Osteoblast (primary cell): ENCODE results near the gene BANP. TPM values are rescaled to one million over a fixed set of nuclear protein-coding genes. Genes with fewer than 3 reads are reported as not detected.
"Not testable (repeated sequence)": the region's sequence is repeated elsewhere in the genome, so short reads cannot be mapped to it uniquely, and the experiment has no call there.

Experiments used
- DNase-seq: peaks from one replicate; pipeline ENCODE4 v3.0.0; 2011; ENCODE audit warnings: low spot score, mixed read lengths; ENCODE audit not compliant: insufficient read length; ENCODE audit errors: missing footprints
- H2AFZ ChIP-seq: 2 replicates; pipeline ENCODE4 v1.6.0; 2011; ENCODE audit warnings: mild to moderate bottlenecking, low read length
- H3K27ac ChIP-seq: 2 replicates; pipeline ENCODE4 v1.5.1; 2011; ENCODE audit warnings: mild to moderate bottlenecking, low read depth, low read length, moderate library complexity
- H3K27me3 ChIP-seq: 2 replicates; pipeline ENCODE4 v1.6.0; 2012; ENCODE audit warnings: mild to moderate bottlenecking, control low read depth, inconsistent platforms, low read length, moderate library complexity; ENCODE audit not compliant: insufficient read depth
- H3K36me3 ChIP-seq: 2 replicates; pipeline ENCODE4 v1.5.1; 2011; ENCODE audit warnings: mild to moderate bottlenecking, low read length, control low read depth, moderate library complexity; ENCODE audit not compliant: insufficient read depth
- H3K4me1 ChIP-seq: 2 replicates; pipeline ENCODE4 v1.5.1; 2011; ENCODE audit warnings: mild to moderate bottlenecking, low read length, control low read depth, moderate library complexity; ENCODE audit not compliant: insufficient read depth
- H3K4me2 ChIP-seq: 2 replicates; pipeline ENCODE4 v1.6.0; 2011; ENCODE audit warnings: mild to moderate bottlenecking, low read length; ENCODE audit not compliant: insufficient read depth
- H3K4me3 ChIP-seq: fragments of 200-600 bp; sonication (generic); 3 replicates; pipeline ENCODE4 v1.5.1; 2012; ENCODE audit warnings: mild to moderate bottlenecking, low read length, inconsistent platforms; ENCODE audit not compliant: insufficient read depth
- H3K79me2 ChIP-seq: 2 replicates; pipeline ENCODE4 v1.6.0; 2012; ENCODE audit warnings: mild to moderate bottlenecking, low read length, control low read depth, inconsistent platforms; ENCODE audit not compliant: insufficient read depth
- H3K9me3 ChIP-seq: 2 replicates; pipeline ENCODE4 v1.5.1; 2011; ENCODE audit warnings: low read depth, low read length, control low read depth
- H4K20me1 ChIP-seq: 2 replicates; pipeline ENCODE4 v1.6.0; 2012; ENCODE audit warnings: mild to moderate bottlenecking, low read length, control low read depth; ENCODE audit not compliant: insufficient read depth
- CTCF ChIP-seq: IDR thresholded peaks from 2 replicates; pipeline ENCODE4 v1.5.1; 2011; ENCODE audit warnings: mild to moderate bottlenecking, low read depth, low read length, moderate library complexity; ENCODE audit errors: extremely low read depth
- small RNA-seq: library from RNA; depleted of rRNA; stranded (forward); fragments of <200 nt; gene quantifications from one replicate; pipeline ENCODE3, GENCODE V24; 2012
- total RNA-seq: library from RNA; depleted of rRNA; stranded (reverse); fragments of >200 nt; gene quantifications from 2 replicates; pipeline ENCODE4 v1.2.3, GENCODE V29; 2012

Gene BANP
- total RNA-seq, 1 donor: 23.5 TPM

DNA sequence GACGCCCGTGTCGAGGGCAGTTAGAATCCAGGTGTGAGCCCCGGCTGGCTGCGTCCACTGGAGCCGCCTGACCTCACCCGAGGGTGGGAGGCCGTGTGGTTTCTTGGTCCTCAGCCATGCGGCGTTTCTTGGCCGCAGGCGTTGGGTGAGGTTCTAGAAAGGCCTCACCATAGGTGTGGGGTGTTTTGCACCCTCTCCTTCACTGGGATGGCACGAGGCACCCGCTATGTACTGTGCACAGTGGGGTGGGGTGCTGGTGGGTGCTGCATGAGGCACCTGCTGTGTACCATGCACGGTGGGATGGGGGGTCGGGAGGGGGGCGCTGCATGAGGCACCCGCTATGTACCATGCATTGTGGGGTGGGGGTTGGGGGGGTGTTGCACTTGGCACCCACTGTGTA lies 169.6 kb downstream of the BANP start:
- H2AFZ ChIP-seq: no peak overlapping the region
- H3K4me3 ChIP-seq: no peak overlapping the region
- no peak for TF ChIP-seq CTCF
- no peaks in the 10 kb centered on the region for H3K9me3 ChIP-seq
- DNase-seq: no peak
- no peaks in the 10 kb centered on the region for H4K20me1 ChIP-seq
- H3K36me3 ChIP-seq: no peaks in the 10 kb centered on the region
- peaks cover 10% of the 10 kb centered on the region for H3K4me1 ChIP-seq
- peaks cover 6% of the 10 kb centered on the region for H3K27me3 ChIP-seq
- H3K79me2 ChIP-seq: no peaks in the 10 kb centered on the region
- no peak overlapping the region for H3K4me2 ChIP-seq
- H3K27ac ChIP-seq: no peak overlapping the region

DNA sequence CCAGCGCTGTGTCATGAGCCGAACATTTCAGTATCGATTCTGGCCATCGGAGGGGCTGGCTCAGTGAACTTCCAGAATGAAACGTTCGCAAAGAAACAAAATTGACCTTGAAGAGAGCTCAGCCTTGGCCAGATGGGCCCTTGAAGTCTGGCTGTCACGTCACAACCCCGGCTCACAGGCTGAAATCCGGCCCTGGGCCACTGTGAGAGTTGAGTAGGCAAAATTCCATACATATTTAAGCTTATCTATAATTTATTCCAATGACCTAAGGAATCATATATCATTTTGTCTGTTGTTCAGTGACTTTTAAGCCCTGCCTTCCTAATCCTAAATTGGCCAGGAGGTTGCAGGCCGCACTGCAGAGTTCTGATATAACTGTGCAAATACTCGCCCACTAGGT lies 170.2 kb downstream of the BANP start:
- not testable (repeated sequence) for H3K27ac ChIP-seq

GRCh38 chr16:88121886-88122580 lies 170.8 kb downstream of the BANP start:
- no peak overlapping the region for H3K4me2 ChIP-seq
- H2AFZ ChIP-seq: no peak overlapping the region
- H3K36me3 ChIP-seq: no peaks in the 10 kb centered on the region
- H3K9me3 ChIP-seq: no peaks in the 10 kb centered on the region
- no peaks in the 10 kb centered on the region for H3K79me2 ChIP-seq
- no peak for TF ChIP-seq CTCF
- H3K27me3 ChIP-seq: no peaks in the 10 kb centered on the region
- H3K4me1 ChIP-seq: peaks cover 10% of the 10 kb centered on the region
- no peak overlapping the region for H3K4me3 ChIP-seq
- H4K20me1 ChIP-seq: no peaks in the 10 kb centered on the region
- H3K27ac ChIP-seq: no peak overlapping the region
- DNase-seq: no peak

More for the DNA sequence above, 170.2 kb downstream of the BANP start:
- not testable (repeated sequence) for H3K4me2 ChIP-seq, H3K79me2 ChIP-seq, H3K27me3 ChIP-seq, H4K20me1 ChIP-seq, H3K4me3 ChIP-seq, H3K9me3 ChIP-seq, H2AFZ ChIP-seq, DNase-seq, H3K36me3 ChIP-seq
- peaks cover 10% of the 10 kb centered on the region for H3K4me1 ChIP-seq

Small RNA genes lying within 50 kb of the gene (small RNA-seq; reads per million reads assigned to genes)
- not detected for gene AC127455.1

Other genes with a start within 250 kb of the BANP start
- gene KLHDC4, start 185.4 kb upstream of the BANP start, total RNA-seq: 22.1 and 23.3 TPM in 2 replicates
- gene SLC7A5, start 81.9 kb upstream of the BANP start, total RNA-seq: 60.4 and 90.8 TPM in 2 replicates
- gene CA5A, start 14.9 kb upstream of the BANP start, total RNA-seq: not detected in 2 replicates